Measurements from ENCODE around the gene FNIP1. TPM values are rescaled to one million over a fixed set of nuclear protein-coding genes. Genes with fewer than 3 reads are reported as not detected.
A peak's percentile ranks its signal among the peaks of the same experiment; 100 is the strongest.
"Not testable (repeated sequence)": the region's sequence is repeated elsewhere in the genome, so short reads cannot be mapped to it uniquely, and the experiment has no call there.

Gene FNIP1
- total RNA-seq, 5 donors from 2014 or later (not counting 1 experiment from before 2014, with no cell fraction given) = 26.7 to 32.7 (median 27.7) TPM

GRCh38 chr5:131627207-131627865 is 169.5 kb downstream of the FNIP1 start:
- Mint-ChIP-seq H3K36me3 (peaks cover 33% of the 10 kb centered on the region), H3K9me3 (no peaks in the 10 kb centered on the region), H3K27ac (no peak overlapping the region), H3K4me1 (peaks cover 22 to 62% (median 30%) of the 10 kb centered on the region in 3 donors), H3K27me3 (no peaks in the 10 kb centered on the region), H3K4me3 (no peak overlapping the region)
- Histone ChIP-seq H3K36me3 (ENCODE audit: control insufficient read depth in 2 of 2, extremely low read depth in 1 of 2, insufficient read depth in 1 of 2, low read length in 1 of 2) (peaks cover 1 to 6% of the 10 kb centered on the region in 2 donors), H3K4me1 (ENCODE audit: control insufficient read depth in 1 of 2, extremely low read depth in 1 of 2, insufficient read depth in 2 of 2, low read length in 2 of 2) (peaks cover 19 to 29% of the 10 kb centered on the region in 2 experiments), H3K9me3 (no peaks in the 10 kb centered on the region), H3K4me3 (ENCODE audit: control insufficient read depth in 1 of 2, extremely low read depth in 1 of 2, low read length in 1 of 2) (no peak overlapping the region), H3K27ac (ENCODE audit: low read length) (no peak overlapping the region), H3K27me3 (replicated peaks in 1 of 2; ENCODE audit: control insufficient read depth in 2 of 2, extremely low read depth in 1 of 2, insufficient read depth in 2 of 2, low read length in 1 of 2) (no peaks in the 10 kb centered on the region)
- ChIA-PET POLR2A (interaction anchor here in 1 of 2 donors (0.8 kb wide), 1 partner anchor 33 kb away, joined by 3 read pairs; no protein-coding TSS in a partner anchor), CTCF (interaction anchor here in 1 of 2 donors (0.7 to 1.2 kb wide), 2 partner anchors 38 to 174 kb away, joined by 3 read pairs; no protein-coding TSS in a partner anchor)
- no peak for DNase-seq
- 88% methylated on average over 1 of the region's 4 CpGs for WGBS (ENCODE audit: insufficient coverage)
- no peak for ATAC-seq (replicated peaks in 1 of 4)

GRCh38 chr5:131622633-131623032 is 174.2 kb downstream of the FNIP1 start:
- Histone ChIP-seq H3K27me3 (replicated peaks in 1 of 2; ENCODE audit: control insufficient read depth in 2 of 2, extremely low read depth in 1 of 2, insufficient read depth in 2 of 2, low read length in 1 of 2) (no peaks in the 10 kb centered on the region), H3K4me3 (ENCODE audit: control insufficient read depth in 1 of 2, extremely low read depth in 1 of 2, low read length in 1 of 2) (no peak overlapping the region), H3K36me3 (ENCODE audit: control insufficient read depth in 2 of 2, extremely low read depth in 1 of 2, insufficient read depth in 1 of 2, low read length in 1 of 2) (peaks cover 6 to 8% of the 10 kb centered on the region in 2 donors), H3K4me1 (ENCODE audit: control insufficient read depth in 1 of 2, extremely low read depth in 1 of 2, insufficient read depth in 2 of 2, low read length in 2 of 2) (peaks cover 5 to 8% of the 10 kb centered on the region in 2 experiments), H3K27ac (ENCODE audit: low read length) (no peak overlapping the region), H3K9me3 (no peaks in the 10 kb centered on the region)
- ChIA-PET POLR2A (no interaction called here), CTCF (no interaction called here)
- no peak overlapping the region for H3K27ac Mint-ChIP-seq
- ATAC-seq (replicated peaks in 1 of 4) = no peak
- peaks cover 39% of the 10 kb centered on the region for H3K36me3 Mint-ChIP-seq
- H3K9me3 Mint-ChIP-seq = no peaks in the 10 kb centered on the region
- peaks cover 67 to 77% (median 69%) of the 10 kb centered on the region in 3 donors for H3K4me1 Mint-ChIP-seq
- WGBS (ENCODE audit: insufficient coverage) = no CpG with 5 or more reads among the region's 2 CpGs
- DNase-seq = no peak
- no peak overlapping the region for H3K4me3 Mint-ChIP-seq
- H3K27me3 Mint-ChIP-seq = no peaks in the 10 kb centered on the region

GRCh38 chr5:131621164-131621563 is 175.7 kb downstream of the FNIP1 start:
- not testable (repeated sequence) for H3K27me3 Mint-ChIP-seq; H3K27me3 ChIP-seq (replicated peaks in 1 of 2; ENCODE audit: control insufficient read depth in 2 of 2, extremely low read depth in 1 of 2, insufficient read depth in 2 of 2, low read length in 1 of 2)

GRCh38 chr5:131619102-131619501 is 177.7 kb downstream of the FNIP1 start:
- Histone ChIP-seq H3K4me1 (ENCODE audit: control insufficient read depth in 1 of 2, extremely low read depth in 1 of 2, insufficient read depth in 2 of 2, low read length in 2 of 2) (peaks cover 5 to 6% of the 10 kb centered on the region in 2 experiments), H3K36me3 (ENCODE audit: control insufficient read depth in 2 of 2, extremely low read depth in 1 of 2, insufficient read depth in 1 of 2, low read length in 1 of 2) (peaks cover 6 to 8% of the 10 kb centered on the region in 2 donors), H3K27ac (ENCODE audit: low read length) (no peak overlapping the region), H3K27me3 (replicated peaks in 1 of 2; ENCODE audit: control insufficient read depth in 2 of 2, extremely low read depth in 1 of 2, insufficient read depth in 2 of 2, low read length in 1 of 2) (no peaks in the 10 kb centered on the region), H3K9me3 (no peaks in the 10 kb centered on the region), H3K4me3 (ENCODE audit: control insufficient read depth in 1 of 2, extremely low read depth in 1 of 2, low read length in 1 of 2) (no peak overlapping the region)
- Mint-ChIP-seq H3K4me1 (peaks cover 84 to 87% (median 85%) of the 10 kb centered on the region in 3 donors), H3K27me3 (no peaks in the 10 kb centered on the region), H3K9me3 (no peaks in the 10 kb centered on the region), H3K36me3 (peaks cover 49% of the 10 kb centered on the region), H3K27ac (no peak overlapping the region), H3K4me3 (peak overlapping the region in 1 of 3 donors; percentile 18)
- POLR2A ChIA-PET = no interaction called here
- CTCF ChIA-PET = no interaction called here
- WGBS (ENCODE audit: insufficient coverage) = 100% methylated on average over 2 of the region's 8 CpGs
- no peak for DNase-seq
- no peak for ATAC-seq (replicated peaks in 1 of 4)

More at GRCh38 chr5:131621164-131621563, 175.7 kb downstream of the FNIP1 start:
- WGBS (ENCODE audit: insufficient coverage) = 100% methylated on average over 1 of the region's 2 CpGs
- H3K4me1 Mint-ChIP-seq = peaks cover 76 to 79% (median 77%) of the 10 kb centered on the region in 3 donors
- ATAC-seq (replicated peaks in 1 of 4); H3K36me3 ChIP-seq (ENCODE audit: control insufficient read depth in 2 of 2, extremely low read depth in 1 of 2, insufficient read depth in 1 of 2, low read length in 1 of 2); POLR2A ChIA-PET; H3K4me3 Mint-ChIP-seq; H3K9me3 Mint-ChIP-seq; H3K27ac ChIP-seq (ENCODE audit: low read length); DNase-seq; H3K27ac Mint-ChIP-seq; H3K4me3 ChIP-seq (ENCODE audit: control insufficient read depth in 1 of 2, extremely low read depth in 1 of 2, low read length in 1 of 2); H3K4me1 ChIP-seq (ENCODE audit: control insufficient read depth in 1 of 2, extremely low read depth in 1 of 2, insufficient read depth in 2 of 2, low read length in 2 of 2); H3K9me3 ChIP-seq: not testable (repeated sequence)
- CTCF ChIA-PET = interaction anchor here in 1 of 2 donors (0.6 kb wide), 1 partner anchor 118 kb away, joined by 4 read pairs; no protein-coding TSS in a partner anchor
- peaks cover 43% of the 10 kb centered on the region for H3K36me3 Mint-ChIP-seq

GRCh38 chr5:131617140-131617822 is 179.5 kb downstream of the FNIP1 start:
- Histone ChIP-seq H3K36me3 (ENCODE audit: control insufficient read depth in 2 of 2, extremely low read depth in 1 of 2, insufficient read depth in 1 of 2, low read length in 1 of 2) (peaks cover 0 to 6% of the 10 kb centered on the region in 2 donors), H3K9me3 (no peaks in the 10 kb centered on the region), H3K4me3 (ENCODE audit: control insufficient read depth in 1 of 2, extremely low read depth in 1 of 2, low read length in 1 of 2) (no peak overlapping the region), H3K27me3 (replicated peaks in 1 of 2; ENCODE audit: control insufficient read depth in 2 of 2, extremely low read depth in 1 of 2, insufficient read depth in 2 of 2, low read length in 1 of 2) (no peaks in the 10 kb centered on the region), H3K4me1 (ENCODE audit: control insufficient read depth in 1 of 2, extremely low read depth in 1 of 2, insufficient read depth in 2 of 2, low read length in 2 of 2) (peaks cover 6 to 7% of the 10 kb centered on the region in 2 experiments), H3K27ac (ENCODE audit: low read length) (no peak overlapping the region)
- DNase-seq (no peak), ATAC-seq (replicated peaks in 1 of 4) (no peak)
- Mint-ChIP-seq H3K36me3 (peaks cover 38% of the 10 kb centered on the region), H3K27me3 (no peaks in the 10 kb centered on the region), H3K4me3 (no peak overlapping the region), H3K27ac (peak overlapping the region in 1 of 2 donors; percentile 58), H3K4me1 (peaks cover 73 to 81% (median 80%) of the 10 kb centered on the region in 3 donors), H3K9me3 (no peaks in the 10 kb centered on the region)
- ChIA-PET POLR2A (interaction anchor here (0.5 to 0.7 kb wide), 4 partner anchors 8 to 752 kb away, joined by 3 to 4 read pairs (median 3); partner anchors contain the start of gene SLC22A5 (in 1 of the 2)), CTCF (no interaction called here)
- 95% methylated on average over 3 of the region's 11 CpGs for whole genome bisulfite sequencing (ENCODE audit: insufficient coverage)

- WGBS (ENCODE audit: insufficient coverage) = no CpG with 5 or more reads among the region's 2 CpGs
- ATAC-seq (replicated peaks in 1 of 4) (no peak), DNase-seq (no peak)
- H3K4me3 Mint-ChIP-seq = no peak overlapping the region
- Histone ChIP-seq H3K27ac (ENCODE audit: low read length) (no peak overlapping the region), H3K9me3 (no peaks in the 10 kb centered on the region), H3K4me1 (ENCODE audit: control insufficient read depth in 1 of 2, extremely low read depth in 1 of 2, insufficient read depth in 2 of 2, low read length in 2 of 2) (peaks cover 6 to 7% of the 10 kb centered on the region in 2 experiments), H3K27me3 (replicated peaks in 1 of 2; ENCODE audit: control insufficient read depth in 2 of 2, extremely low read depth in 1 of 2, insufficient read depth in 2 of 2, low read length in 1 of 2) (no peaks in the 10 kb centered on the region), H3K36me3 (ENCODE audit: control insufficient read depth in 2 of 2, extremely low read depth in 1 of 2, insufficient read depth in 1 of 2, low read length in 1 of 2) (peaks cover 0 to 3% of the 10 kb centered on the region in 2 donors), H3K4me3 (ENCODE audit: control insufficient read depth in 1 of 2, extremely low read depth in 1 of 2, low read length in 1 of 2) (no peak overlapping the region)
- H3K27me3 Mint-ChIP-seq = no peaks in the 10 kb centered on the region
- H3K27ac Mint-ChIP-seq = no peak overlapping the region
- ChIA-PET POLR2A (interaction anchor here (0.5 to 0.9 kb wide), 3 partner anchors 10 to 347 kb away, joined by 3 to 9 read pairs (median 4); no protein-coding TSS in a partner anchor), CTCF (interaction anchor here in 1 of 2 donors (0.6 kb wide), 1 partner anchor 51 kb away, joined by 4 read pairs; no protein-coding TSS in a partner anchor)
- H3K36me3 Mint-ChIP-seq = peaks cover 31% of the 10 kb centered on the region
- peaks cover 60 to 75% (median 74%) of the 10 kb centered on the region in 3 donors for H3K4me1 Mint-ChIP-seq
- no peaks in the 10 kb centered on the region for H3K9me3 Mint-ChIP-seq
These were observed 180.9 kb downstream of the FNIP1 start for GRCh38 chr5:131615957-131616356.

All from T-cell (primary cell).